GM23338 (cell line): ENCODE results near the gene CHN2. TPM values are rescaled to one million over a fixed set of nuclear protein-coding genes. Genes with fewer than 3 reads are reported as not detected.

Experiments used
- ATAC-seq: fragments of 200-7000 bp; cut with Tn5 transposase; 3 replicates; pipeline ENCODE4 v1.9.1; 2020
- DNase-seq: peaks from one replicate; pipeline ENCODE4 v3.0.0-alpha.2; 2015; ENCODE audit warnings: low spot score
- H2AFZ ChIP-seq: fragments of 200-600 bp; sonication (generic); 2 replicates; pipeline ENCODE4 v1.8.0; 2016; ENCODE audit warnings: antibody characterized with exemption, mild to moderate bottlenecking, moderate library complexity
- H3F3A ChIP-seq: fragments of 200-600 bp; sonication (generic); replicated peaks from 2 replicates; pipeline ENCODE4 v1.8.0; 2017; ENCODE audit warnings: antibody characterized with exemption, mixed run types, low read depth
- H3K27ac ChIP-seq: fragments of 200-600 bp; sonication (generic); 2 replicates; pipeline ENCODE4 v1.6.1; 2016; ENCODE audit warnings: low read depth
- H3K27me3 ChIP-seq: fragments of 200-600 bp; sonication (generic); 2 replicates; pipeline ENCODE4 v1.8.0; 2016; ENCODE audit warnings: mild to moderate bottlenecking, mixed run types, moderate library complexity; ENCODE audit not compliant: insufficient read depth
- H3K36me3 ChIP-seq: fragments of 200-600 bp; sonication (generic); 2 replicates; pipeline ENCODE4 v1.8.0; 2016; ENCODE audit warnings: mild to moderate bottlenecking; ENCODE audit not compliant: insufficient read depth
- H3K4me1 ChIP-seq: fragments of 200-600 bp; sonication (generic); 2 replicates; pipeline ENCODE4 v1.8.0; 2016; ENCODE audit warnings: mild to moderate bottlenecking, moderate library complexity; ENCODE audit not compliant: insufficient read depth
- H3K4me2 ChIP-seq: fragments of 200-600 bp; sonication (generic); 2 replicates; pipeline ENCODE4 v1.7.1; 2017; ENCODE audit warnings: mixed run types
- H3K4me3 ChIP-seq: fragments of 200-600 bp; sonication (generic); 2 replicates; pipeline ENCODE4 v1.6.1; 2016; ENCODE audit warnings: mixed run types
- H3K79me2 ChIP-seq: fragments of 200-600 bp; sonication (generic); replicated peaks from 2 replicates; pipeline ENCODE4 v1.8.0; 2017; ENCODE audit warnings: mild to moderate bottlenecking; ENCODE audit not compliant: insufficient read depth
- H3K9me2 ChIP-seq: fragments of 200-600 bp; sonication (generic); 2 replicates; pipeline ENCODE4 v1.8.0; 2017; ENCODE audit not compliant: insufficient read depth
- H4K20me1 ChIP-seq: fragments of 200-600 bp; sonication (generic); replicated peaks from 2 replicates; pipeline ENCODE4 v1.8.0; 2017; ENCODE audit warnings: mild to moderate bottlenecking; ENCODE audit not compliant: insufficient read depth
- H3K27ac Mint-ChIP-seq: 2 replicates; pipeline ENCODE4 v1.8.0; 2020; ENCODE audit warnings: inconsistent platforms, mild to moderate bottlenecking, moderate library complexity, mixed read lengths
- H3K27me3 Mint-ChIP-seq: 3 replicates; pipeline ENCODE4 v1.8.0; 2022; ENCODE audit warnings: low read depth, mild to moderate bottlenecking, moderate library complexity, mixed read lengths, inconsistent platforms; ENCODE audit not compliant: insufficient read depth, poor library complexity
- H3K36me3 Mint-ChIP-seq: 3 replicates; pipeline ENCODE4 v1.8.0; 2021; ENCODE audit warnings: low read depth, mild to moderate bottlenecking, inconsistent platforms, moderate library complexity, mixed read lengths
- H3K4me1 Mint-ChIP-seq: 3 replicates; pipeline ENCODE4 v1.8.0; 2020; ENCODE audit warnings: mild to moderate bottlenecking, inconsistent platforms, mixed read lengths
- H3K4me3 Mint-ChIP-seq: 3 replicates; pipeline ENCODE4 v1.8.0; 2021; ENCODE audit warnings: moderate library complexity, mild to moderate bottlenecking, inconsistent platforms, mixed read lengths
- H3K9me3 Mint-ChIP-seq: 3 replicates; pipeline ENCODE4 v1.8.0; 2020; ENCODE audit warnings: moderate library complexity, mild to moderate bottlenecking, inconsistent platforms, mixed read lengths
- CREB1 ChIP-seq: fragments of 250-450 bp; sonication (Bioruptor Pico); IDR thresholded peaks from 2 replicates; pipeline ENCODE4 v1.5.0; 2020; ENCODE audit warnings: low read depth, mild to moderate bottlenecking, moderate library complexity
- EZH2 ChIP-seq: fragments of 200-600 bp; sonication (generic); IDR thresholded peaks from one replicate; pipeline ENCODE4 v1.8.0; 2017; ENCODE audit warnings: antibody characterized with exemption, mild to moderate bottlenecking, low read depth; ENCODE audit not compliant: unreplicated experiment
- EZH2phosphoT487 ChIP-seq: fragments of 200-600 bp; sonication (generic); IDR thresholded peaks from one replicate; pipeline ENCODE4 v1.8.1; 2018; ENCODE audit warnings: antibody characterized with exemption; ENCODE audit not compliant: unreplicated experiment
- JUNB ChIP-seq: IDR thresholded peaks from one replicate; pipeline ENCODE4 v1.6.1; 2016; ENCODE audit warnings: antibody characterized with exemption; ENCODE audit not compliant: unreplicated experiment
- NANOG ChIP-seq: IDR thresholded peaks from 2 replicates; pipeline ENCODE4 v1.6.1; 2016; ENCODE audit warnings: antibody characterized with exemption, borderline replicate concordance
- POLR2AphosphoS5 ChIP-seq: IDR thresholded peaks from 2 replicates; pipeline ENCODE4 v1.6.1; 2016; ENCODE audit warnings: antibody characterized with exemption, low read depth
- STAT1 ChIP-seq: IDR thresholded peaks from one replicate; pipeline ENCODE4 v1.6.1; 2016; ENCODE audit warnings: antibody characterized with exemption; ENCODE audit not compliant: unreplicated experiment
- ZNF114 ChIP-seq: fragments of 250-450 bp; sonication (Bioruptor Pico); IDR thresholded peaks from 2 replicates; pipeline ENCODE4 v1.5.0; 2020; ENCODE audit warnings: mild to moderate bottlenecking, moderate library complexity
- ZNF331 ChIP-seq: fragments of 250-450 bp; sonication (Bioruptor Pico); IDR thresholded peaks from 2 replicates; pipeline ENCODE4 v1.5.0; 2020; ENCODE audit warnings: low read depth, mild to moderate bottlenecking, moderate library complexity
- polyA plus RNA-seq: library from polyadenylated mRNA; unstranded; fragments of >200 nt; fragmentation: Nextera tagmentation; extraction: Ambion mirVana; gene quantifications from 2 replicates; pipeline ENCODE4 v1.2.1, GENCODE V29; 2016
- total RNA-seq: library from RNA; depleted of rRNA; stranded (reverse); fragments of >200 nt; shearing (Covaris generic); gene quantifications from 2 replicates; pipeline ENCODE4 v1.2.3, GENCODE V29; 2014
- TF ChIP-seq, protein P1 (sequence below): fragments of 250-450 bp; sonication (Bioruptor Pico); IDR thresholded peaks from 2 replicates; pipeline ENCODE4 v1.5.0; 2020; ENCODE audit warnings: mild to moderate bottlenecking, moderate library complexity
- TF ChIP-seq, protein P2 (sequence below), 2 experiments: fragments of 200-600 bp in 1 of 2; sonication (generic) in 1 of 2; conservative IDR thresholded peaks; 2 replicates each; pipeline versions ENCODE4 v1.5.1 to v1.6.1; 2016 to 2017; ENCODE audit warnings: antibody characterized with exemption in 2 of 2, low read depth in 2 of 2, mild to moderate bottlenecking in 2 of 2, moderate library complexity in 1 of 2
- TF ChIP-seq, protein P3 (sequence below): IDR thresholded peaks from one replicate; pipeline ENCODE4 v1.6.1; 2018; ENCODE audit warnings: antibody characterized with exemption; ENCODE audit not compliant: unreplicated experiment
- TF ChIP-seq, protein P4 (sequence below): IDR thresholded peaks from 2 replicates; pipeline ENCODE4 v1.6.1; 2016; ENCODE audit warnings: antibody characterized with exemption

Gene CHN2
- total and polyA plus RNA-seq, 2 experiments from 2014 or later, result 6.1 to 7.5 TPM

DNA sequence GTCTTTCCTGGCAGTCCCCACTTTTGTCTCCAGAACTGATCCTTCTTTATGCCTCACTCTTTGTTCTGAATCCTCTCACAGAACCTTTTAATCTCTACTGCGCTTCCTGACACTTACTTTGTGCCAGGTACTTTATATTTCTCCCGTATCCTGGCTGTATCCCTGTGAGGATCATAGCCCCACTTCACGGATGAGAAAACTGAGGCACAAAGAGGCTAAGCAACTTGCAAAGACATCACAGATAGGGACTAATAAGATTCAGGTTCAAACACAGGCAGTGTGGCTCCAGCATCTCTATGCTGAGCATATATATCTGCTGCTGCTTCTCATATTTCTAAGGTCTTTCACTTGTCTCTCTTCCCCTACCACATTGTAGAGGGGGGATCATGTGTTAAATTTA is 116.7 kb downstream of the CHN2 start:
- Histone ChIP-seq H3K36me3 (no peaks in the 10 kb centered on the region), H3K27me3 (no peaks in the 10 kb centered on the region), H3K4me2 (no peak overlapping the region), H3K9me2 (peaks cover 5% of the 10 kb centered on the region; the same call in 1 of the 2 replicates), H3K4me1 (peaks cover 20% of the 10 kb centered on the region), H3K4me3 (no peak overlapping the region), H2AFZ (no peak overlapping the region), H3F3A (no peaks in the 10 kb centered on the region), H3K79me2 (no peaks in the 10 kb centered on the region), H4K20me1 (no peaks in the 10 kb centered on the region), H3K27ac (no peak overlapping the region)
- Mint-ChIP-seq H3K9me3 (peaks cover 4% of the 10 kb centered on the region; the same call in 2 of the 3 replicates), H3K4me1 (peaks cover 25% of the 10 kb centered on the region), H3K27me3 (peaks cover 2% of the 10 kb centered on the region), H3K36me3 (peaks cover 3% of the 10 kb centered on the region; the same call in 1 of the 3 replicates), H3K4me3 (no peak overlapping the region), H3K27ac (no peak overlapping the region)
- TF ChIP-seq ZNF331 (CRISPR knock-in tag), result no peak
- TF ChIP-seq CREB1 (CRISPR knock-in tag), result no peak
- no peak for TF ChIP-seq EZH2phosphoT487
- TF ChIP-seq POLR2AphosphoS5, result no peak
- TF ChIP-seq, protein P1, sequence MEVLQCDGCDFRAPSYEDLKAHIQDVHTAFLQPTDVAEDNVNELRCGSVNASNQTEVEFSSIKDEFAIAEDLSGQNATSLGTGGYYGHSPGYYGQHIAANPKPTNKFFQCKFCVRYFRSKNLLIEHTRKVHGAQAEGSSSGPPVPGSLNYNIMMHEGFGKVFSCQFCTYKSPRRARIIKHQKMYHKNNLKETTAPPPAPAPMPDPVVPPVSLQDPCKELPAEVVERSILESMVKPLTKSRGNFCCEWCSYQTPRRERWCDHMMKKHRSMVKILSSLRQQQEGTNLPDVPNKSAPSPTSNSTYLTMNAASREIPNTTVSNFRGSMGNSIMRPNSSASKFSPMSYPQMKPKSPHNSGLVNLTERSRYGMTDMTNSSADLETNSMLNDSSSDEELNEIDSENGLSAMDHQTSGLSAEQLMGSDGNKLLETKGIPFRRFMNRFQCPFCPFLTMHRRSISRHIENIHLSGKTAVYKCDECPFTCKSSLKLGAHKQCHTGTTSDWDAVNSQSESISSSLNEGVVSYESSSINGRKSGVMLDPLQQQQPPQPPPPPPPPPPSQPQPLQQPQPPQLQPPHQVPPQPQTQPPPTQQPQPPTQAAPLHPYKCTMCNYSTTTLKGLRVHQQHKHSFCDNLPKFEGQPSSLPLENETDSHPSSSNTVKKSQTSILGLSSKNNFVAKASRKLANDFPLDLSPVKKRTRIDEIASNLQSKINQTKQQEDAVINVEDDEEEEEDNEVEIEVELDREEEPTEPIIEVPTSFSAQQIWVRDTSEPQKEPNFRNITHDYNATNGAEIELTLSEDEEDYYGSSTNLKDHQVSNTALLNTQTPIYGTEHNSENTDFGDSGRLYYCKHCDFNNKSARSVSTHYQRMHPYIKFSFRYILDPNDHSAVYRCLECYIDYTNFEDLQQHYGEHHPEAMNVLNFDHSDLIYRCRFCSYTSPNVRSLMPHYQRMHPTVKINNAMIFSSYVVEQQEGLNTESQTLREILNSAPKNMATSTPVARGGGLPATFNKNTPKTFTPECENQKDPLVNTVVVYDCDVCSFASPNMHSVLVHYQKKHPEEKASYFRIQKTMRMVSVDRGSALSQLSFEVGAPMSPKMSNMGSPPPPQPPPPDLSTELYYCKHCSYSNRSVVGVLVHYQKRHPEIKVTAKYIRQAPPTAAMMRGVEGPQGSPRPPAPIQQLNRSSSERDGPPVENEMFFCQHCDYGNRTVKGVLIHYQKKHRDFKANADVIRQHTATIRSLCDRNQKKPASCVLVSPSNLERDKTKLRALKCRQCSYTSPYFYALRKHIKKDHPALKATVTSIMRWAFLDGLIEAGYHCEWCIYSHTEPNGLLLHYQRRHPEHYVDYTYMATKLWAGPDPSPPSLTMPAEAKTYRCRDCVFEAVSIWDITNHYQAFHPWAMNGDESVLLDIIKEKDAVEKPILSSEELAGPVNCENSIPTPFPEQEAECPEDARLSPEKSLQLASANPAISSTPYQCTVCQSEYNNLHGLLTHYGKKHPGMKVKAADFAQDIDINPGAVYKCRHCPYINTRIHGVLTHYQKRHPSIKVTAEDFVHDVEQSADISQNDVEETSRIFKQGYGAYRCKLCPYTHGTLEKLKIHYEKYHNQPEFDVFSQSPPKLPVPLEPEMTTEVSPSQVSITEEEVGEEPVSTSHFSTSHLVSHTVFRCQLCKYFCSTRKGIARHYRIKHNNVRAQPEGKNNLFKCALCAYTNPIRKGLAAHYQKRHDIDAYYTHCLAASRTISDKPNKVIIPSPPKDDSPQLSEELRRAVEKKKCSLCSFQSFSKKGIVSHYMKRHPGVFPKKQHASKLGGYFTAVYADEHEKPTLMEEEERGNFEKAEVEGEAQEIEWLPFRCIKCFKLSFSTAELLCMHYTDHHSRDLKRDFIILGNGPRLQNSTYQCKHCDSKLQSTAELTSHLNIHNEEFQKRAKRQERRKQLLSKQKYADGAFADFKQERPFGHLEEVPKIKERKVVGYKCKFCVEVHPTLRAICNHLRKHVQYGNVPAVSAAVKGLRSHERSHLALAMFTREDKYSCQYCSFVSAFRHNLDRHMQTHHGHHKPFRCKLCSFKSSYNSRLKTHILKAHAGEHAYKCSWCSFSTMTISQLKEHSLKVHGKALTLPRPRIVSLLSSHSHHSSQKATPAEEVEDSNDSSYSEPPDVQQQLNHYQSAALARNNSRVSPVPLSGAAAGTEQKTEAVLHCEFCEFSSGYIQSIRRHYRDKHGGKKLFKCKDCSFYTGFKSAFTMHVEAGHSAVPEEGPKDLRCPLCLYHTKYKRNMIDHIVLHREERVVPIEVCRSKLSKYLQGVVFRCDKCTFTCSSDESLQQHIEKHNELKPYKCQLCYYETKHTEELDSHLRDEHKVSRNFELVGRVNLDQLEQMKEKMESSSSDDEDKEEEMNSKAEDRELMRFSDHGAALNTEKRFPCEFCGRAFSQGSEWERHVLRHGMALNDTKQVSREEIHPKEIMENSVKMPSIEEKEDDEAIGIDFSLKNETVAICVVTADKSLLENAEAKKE (CRISPR knock-in tag), result no peak
- TF ChIP-seq EZH2, result no peak
- TF ChIP-seq, protein P2, sequence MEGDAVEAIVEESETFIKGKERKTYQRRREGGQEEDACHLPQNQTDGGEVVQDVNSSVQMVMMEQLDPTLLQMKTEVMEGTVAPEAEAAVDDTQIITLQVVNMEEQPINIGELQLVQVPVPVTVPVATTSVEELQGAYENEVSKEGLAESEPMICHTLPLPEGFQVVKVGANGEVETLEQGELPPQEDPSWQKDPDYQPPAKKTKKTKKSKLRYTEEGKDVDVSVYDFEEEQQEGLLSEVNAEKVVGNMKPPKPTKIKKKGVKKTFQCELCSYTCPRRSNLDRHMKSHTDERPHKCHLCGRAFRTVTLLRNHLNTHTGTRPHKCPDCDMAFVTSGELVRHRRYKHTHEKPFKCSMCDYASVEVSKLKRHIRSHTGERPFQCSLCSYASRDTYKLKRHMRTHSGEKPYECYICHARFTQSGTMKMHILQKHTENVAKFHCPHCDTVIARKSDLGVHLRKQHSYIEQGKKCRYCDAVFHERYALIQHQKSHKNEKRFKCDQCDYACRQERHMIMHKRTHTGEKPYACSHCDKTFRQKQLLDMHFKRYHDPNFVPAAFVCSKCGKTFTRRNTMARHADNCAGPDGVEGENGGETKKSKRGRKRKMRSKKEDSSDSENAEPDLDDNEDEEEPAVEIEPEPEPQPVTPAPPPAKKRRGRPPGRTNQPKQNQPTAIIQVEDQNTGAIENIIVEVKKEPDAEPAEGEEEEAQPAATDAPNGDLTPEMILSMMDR (conservative IDR thresholded peaks at IDR 0.05; ENCODE audit: low read depth in 2 of 2), result no peak
- TF ChIP-seq ZNF114 (CRISPR knock-in tag), result no peak
- TF ChIP-seq, protein P3, sequence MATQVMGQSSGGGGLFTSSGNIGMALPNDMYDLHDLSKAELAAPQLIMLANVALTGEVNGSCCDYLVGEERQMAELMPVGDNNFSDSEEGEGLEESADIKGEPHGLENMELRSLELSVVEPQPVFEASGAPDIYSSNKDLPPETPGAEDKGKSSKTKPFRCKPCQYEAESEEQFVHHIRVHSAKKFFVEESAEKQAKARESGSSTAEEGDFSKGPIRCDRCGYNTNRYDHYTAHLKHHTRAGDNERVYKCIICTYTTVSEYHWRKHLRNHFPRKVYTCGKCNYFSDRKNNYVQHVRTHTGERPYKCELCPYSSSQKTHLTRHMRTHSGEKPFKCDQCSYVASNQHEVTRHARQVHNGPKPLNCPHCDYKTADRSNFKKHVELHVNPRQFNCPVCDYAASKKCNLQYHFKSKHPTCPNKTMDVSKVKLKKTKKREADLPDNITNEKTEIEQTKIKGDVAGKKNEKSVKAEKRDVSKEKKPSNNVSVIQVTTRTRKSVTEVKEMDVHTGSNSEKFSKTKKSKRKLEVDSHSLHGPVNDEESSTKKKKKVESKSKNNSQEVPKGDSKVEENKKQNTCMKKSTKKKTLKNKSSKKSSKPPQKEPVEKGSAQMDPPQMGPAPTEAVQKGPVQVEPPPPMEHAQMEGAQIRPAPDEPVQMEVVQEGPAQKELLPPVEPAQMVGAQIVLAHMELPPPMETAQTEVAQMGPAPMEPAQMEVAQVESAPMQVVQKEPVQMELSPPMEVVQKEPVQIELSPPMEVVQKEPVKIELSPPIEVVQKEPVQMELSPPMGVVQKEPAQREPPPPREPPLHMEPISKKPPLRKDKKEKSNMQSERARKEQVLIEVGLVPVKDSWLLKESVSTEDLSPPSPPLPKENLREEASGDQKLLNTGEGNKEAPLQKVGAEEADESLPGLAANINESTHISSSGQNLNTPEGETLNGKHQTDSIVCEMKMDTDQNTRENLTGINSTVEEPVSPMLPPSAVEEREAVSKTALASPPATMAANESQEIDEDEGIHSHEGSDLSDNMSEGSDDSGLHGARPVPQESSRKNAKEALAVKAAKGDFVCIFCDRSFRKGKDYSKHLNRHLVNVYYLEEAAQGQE, result no peak
- TF ChIP-seq, protein P4, sequence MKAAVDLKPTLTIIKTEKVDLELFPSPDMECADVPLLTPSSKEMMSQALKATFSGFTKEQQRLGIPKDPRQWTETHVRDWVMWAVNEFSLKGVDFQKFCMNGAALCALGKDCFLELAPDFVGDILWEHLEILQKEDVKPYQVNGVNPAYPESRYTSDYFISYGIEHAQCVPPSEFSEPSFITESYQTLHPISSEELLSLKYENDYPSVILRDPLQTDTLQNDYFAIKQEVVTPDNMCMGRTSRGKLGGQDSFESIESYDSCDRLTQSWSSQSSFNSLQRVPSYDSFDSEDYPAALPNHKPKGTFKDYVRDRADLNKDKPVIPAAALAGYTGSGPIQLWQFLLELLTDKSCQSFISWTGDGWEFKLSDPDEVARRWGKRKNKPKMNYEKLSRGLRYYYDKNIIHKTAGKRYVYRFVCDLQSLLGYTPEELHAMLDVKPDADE, result no peak
- no peak for TF ChIP-seq JUNB
- no peak for TF ChIP-seq NANOG
- TF ChIP-seq STAT1, result no peak
- DNase-seq (no peak), ATAC-seq (no peak)
